RWPE1 (cell line): ENCODE data around the gene WDR88.
"Not testable (repeated sequence)": the region's sequence is repeated elsewhere in the genome, so short reads cannot be mapped to it uniquely, and the experiment has no call there.

Experiments used
- CTCF ChIA-PET: fragments of 350-600 bp; sonication (Branson Sonifier 250); formaldehyde crosslinking; extraction: SDS; loops from one replicate; lab custom pipeline; 2021; lab: Yijun Ruan, JAX
- POLR2A ChIA-PET: fragments of 400-600 bp; formaldehyde crosslinking; extraction: SDS; loops from one replicate; lab custom pipeline; 2020; ENCODE audit warnings: antibody characterized with exemption; ENCODE audit not compliant: low non-redundant PET; lab: Yijun Ruan, JAX
- DNase-seq: peaks from one replicate; pipeline ENCODE4 v3.0.0; 2012; ENCODE audit warnings: low spot score
- H3K27ac ChIP-seq: fragments of 450-650 bp; 2 replicates; pipeline ENCODE4 v1.5.1; 2017
- TF ChIP-seq, protein P1 (sequence below): fragments of 450-650 bp; conservative IDR thresholded peaks from 2 replicates; pipeline ENCODE4 v1.5.1; 2017; ENCODE audit warnings: low read depth, mild to moderate bottlenecking

Gene WDR88

DNA sequence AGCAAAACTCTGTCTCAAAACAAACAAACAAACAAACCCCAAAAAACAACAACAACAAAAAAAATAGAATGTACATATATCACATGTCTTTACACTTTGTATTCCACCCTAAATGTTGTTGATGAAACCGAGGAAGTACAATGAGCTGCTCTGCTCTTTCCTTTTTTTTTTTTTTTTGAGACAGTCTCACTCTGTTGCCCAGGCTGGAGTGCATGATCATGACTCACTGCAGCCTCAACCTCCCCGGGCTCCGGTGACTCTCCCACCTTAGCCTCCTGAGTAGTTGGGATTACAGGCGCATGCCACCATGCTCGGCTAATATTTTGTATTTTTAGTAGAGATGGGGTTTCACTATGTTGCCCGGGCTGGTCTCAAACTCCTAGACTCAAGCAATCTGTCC, 31.6 kb downstream of the WDR88 start:
- ChIA-PET POLR2A (no interaction called here), CTCF (no interaction called here)
- no peak overlapping the region for H3K27ac ChIP-seq
- TF ChIP-seq, protein P1, sequence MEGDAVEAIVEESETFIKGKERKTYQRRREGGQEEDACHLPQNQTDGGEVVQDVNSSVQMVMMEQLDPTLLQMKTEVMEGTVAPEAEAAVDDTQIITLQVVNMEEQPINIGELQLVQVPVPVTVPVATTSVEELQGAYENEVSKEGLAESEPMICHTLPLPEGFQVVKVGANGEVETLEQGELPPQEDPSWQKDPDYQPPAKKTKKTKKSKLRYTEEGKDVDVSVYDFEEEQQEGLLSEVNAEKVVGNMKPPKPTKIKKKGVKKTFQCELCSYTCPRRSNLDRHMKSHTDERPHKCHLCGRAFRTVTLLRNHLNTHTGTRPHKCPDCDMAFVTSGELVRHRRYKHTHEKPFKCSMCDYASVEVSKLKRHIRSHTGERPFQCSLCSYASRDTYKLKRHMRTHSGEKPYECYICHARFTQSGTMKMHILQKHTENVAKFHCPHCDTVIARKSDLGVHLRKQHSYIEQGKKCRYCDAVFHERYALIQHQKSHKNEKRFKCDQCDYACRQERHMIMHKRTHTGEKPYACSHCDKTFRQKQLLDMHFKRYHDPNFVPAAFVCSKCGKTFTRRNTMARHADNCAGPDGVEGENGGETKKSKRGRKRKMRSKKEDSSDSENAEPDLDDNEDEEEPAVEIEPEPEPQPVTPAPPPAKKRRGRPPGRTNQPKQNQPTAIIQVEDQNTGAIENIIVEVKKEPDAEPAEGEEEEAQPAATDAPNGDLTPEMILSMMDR: no peak
- DNase-seq: no peak

DNA sequence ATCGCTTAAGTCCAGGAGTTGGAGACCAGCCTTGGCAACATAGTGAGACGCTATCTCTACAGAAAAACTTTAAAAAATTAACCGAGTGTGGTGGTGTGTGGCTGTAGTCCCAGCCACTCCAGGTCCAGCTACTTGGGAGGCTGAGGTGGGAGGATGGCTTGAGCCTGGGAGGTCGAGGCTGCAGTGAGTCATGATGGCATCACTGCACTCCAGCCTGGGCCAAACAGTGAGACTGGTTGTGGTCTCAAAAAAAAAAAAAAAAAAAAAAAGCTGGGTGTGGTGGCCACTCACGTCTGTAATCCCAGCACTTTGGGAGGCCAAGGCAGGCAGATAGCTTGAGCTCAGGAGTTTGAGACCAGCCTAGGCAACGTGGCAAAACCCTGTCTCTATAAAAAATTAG, 34.1 kb downstream of the WDR88 start:
- CTCF ChIA-PET, POLR2A ChIA-PET, DNase-seq, H3K27ac ChIP-seq: not testable (repeated sequence)

DNA sequence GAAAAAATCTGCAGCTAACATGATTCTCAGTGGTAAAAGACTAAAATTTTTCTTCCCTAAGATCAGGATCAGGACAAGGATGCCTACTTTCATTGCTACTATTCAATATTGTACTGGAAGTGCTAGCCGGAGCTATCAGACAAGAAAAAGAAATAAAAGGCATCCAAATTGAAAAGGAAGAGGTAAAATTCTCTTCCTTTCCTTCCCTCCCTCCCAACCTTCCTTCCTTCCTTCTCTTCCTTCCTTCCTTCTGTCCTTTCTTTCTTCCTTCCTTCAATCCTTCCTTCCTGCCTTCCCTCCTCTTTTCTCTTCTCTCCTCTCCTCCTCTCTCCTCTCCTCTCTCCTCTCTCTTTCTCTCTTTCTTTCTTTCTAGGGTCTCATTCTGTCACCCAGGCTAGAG, 35.5 kb downstream of the WDR88 start:
- ChIA-PET POLR2A (interaction anchor here (1.1 kb wide), 1 partner anchor 10 kb away, joined by 4 read pairs; no protein-coding TSS in a partner anchor), CTCF (no interaction called here)
- H3K27ac ChIP-seq: no peak overlapping the region
- DNase-seq: no peak
- TF ChIP-seq, protein P1: no peak

DNA sequence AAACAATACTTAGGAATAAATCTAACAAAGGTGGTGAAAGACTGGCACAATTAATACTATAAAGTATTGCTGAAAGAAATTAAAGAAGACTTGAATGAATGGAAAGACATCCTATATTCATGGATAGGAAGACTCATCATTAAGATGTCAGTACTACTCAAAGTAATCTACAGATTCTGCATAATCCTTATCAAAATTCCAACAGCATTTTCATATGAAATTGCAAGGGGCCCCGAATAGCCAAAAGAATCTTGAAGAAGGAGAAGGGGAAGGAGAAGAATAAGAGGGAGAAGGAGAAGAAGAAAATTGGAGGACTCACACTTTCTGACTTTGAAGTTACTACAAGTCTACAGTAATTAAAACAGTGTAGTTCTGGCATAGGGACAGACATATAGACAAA, 36.6 kb downstream of the WDR88 start:
- TF ChIP-seq, protein P1: no peak
- no peak overlapping the region for H3K27ac ChIP-seq
- ChIA-PET CTCF (interaction anchor here (0.6 kb wide), 1 partner anchor 873 kb away, joined by 4 read pairs; no protein-coding TSS in a partner anchor), POLR2A (no interaction called here)
- no peak for DNase-seq

DNA sequence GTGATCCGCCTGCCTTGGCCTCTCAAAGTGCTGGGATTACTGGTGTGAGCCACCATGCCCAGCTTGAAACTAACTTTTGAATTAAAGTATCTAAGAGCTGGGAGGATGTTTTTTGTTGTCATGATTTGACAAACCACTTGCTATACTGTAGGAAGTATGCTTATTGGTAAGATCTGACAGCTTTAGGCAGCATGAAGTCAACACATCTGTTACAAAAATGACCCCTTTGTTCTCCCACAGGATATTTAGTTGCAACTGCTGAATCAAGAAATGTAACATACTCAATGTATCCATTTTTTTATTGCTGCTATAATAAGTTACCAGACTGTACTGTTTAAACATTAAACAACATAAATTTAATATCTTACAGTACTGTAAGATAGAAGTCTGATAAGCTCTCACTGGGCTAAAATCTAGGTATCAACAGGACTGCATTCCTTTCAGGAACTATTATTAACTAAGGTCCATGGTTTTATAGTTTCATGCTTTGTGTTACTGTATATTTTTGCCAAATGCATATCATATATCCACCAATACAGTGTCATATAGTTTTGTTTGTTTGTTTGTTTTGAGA, 39.4 kb downstream of the WDR88 start:
- TF ChIP-seq, protein P1: no peak
- H3K27ac ChIP-seq: no peak overlapping the region
- DNase-seq: no peak
- POLR2A ChIA-PET: no interaction called here
- CTCF ChIA-PET: no interaction called here

DNA sequence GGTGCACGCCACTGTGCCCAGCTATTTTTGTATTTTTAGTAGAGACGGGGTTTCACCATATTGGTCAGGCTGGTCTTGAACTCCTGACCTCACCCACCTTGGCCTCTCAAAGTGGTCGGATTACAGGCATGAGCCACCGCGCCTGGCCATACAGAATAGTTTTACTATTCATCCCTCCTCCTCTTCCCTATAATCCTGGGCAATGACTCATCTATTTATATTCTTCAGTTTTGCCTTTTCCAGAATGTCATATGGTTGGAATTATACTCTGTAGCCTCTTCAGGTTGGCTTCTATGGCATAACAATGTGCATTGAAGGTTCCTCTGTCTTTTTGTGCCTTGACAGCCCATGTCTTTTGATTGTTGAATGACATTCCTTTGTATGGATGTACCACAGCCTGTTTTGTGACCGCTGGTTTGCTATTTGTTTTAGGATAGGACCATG, 40.0 kb downstream of the WDR88 start:
- DNase-seq: no peak
- no peak overlapping the region for H3K27ac ChIP-seq
- TF ChIP-seq, protein P1: no peak
- CTCF ChIA-PET: no interaction called here
- POLR2A ChIA-PET: no interaction called here

DNA sequence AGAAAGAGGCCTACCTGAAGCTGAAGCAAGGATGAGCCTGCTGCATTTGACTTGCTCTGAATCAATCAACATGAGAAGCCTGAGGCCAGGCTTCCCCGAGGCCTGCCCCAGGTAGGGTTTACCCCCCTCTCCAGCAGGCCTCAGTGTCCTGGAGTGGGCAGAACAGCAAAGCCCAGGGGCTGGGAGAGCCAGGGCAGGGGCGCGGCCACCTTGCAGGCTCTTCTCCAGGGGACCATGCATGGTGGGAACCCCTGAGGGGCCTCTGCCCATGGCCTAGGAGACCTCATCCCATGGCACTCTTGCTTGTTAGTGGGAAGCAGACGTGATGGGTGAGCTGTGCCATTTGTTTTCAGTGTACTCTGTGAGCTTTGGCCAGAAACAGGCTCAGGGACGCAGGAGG, 42.3 kb downstream of the WDR88 start:
- H3K27ac ChIP-seq: no peak overlapping the region
- POLR2A ChIA-PET: no interaction called here
- no peak for DNase-seq
- TF ChIP-seq, protein P1: no peak
- CTCF ChIA-PET: interaction anchor here (0.6 kb wide), 1 partner anchor 142 kb away, joined by 4 read pairs; no protein-coding TSS in a partner anchor
